ENCODE measurements around the gene OBP2A.

Gene OBP2A

GRCh38 chr9:135555203-135555602 is 9.3 kb downstream of the OBP2A start:
- no peak for DNase-seq

- no peak for DNase-seq
These were observed 10.0 kb downstream of the OBP2A start for GRCh38 chr9:135555910-135556309.

- no peak for DNase-seq
These were observed 13.7 kb downstream of the OBP2A start for GRCh38 chr9:135559606-135560005.

GRCh38 chr9:135561391-135562234 is 15.7 kb downstream of the OBP2A start, which contains the start of gene PAEP:
Gene PAEP (plus strand): TSS chr9:135561756.
- no peak for DNase-seq

GRCh38 chr9:135562235-135562745 is 16.4 kb downstream of the OBP2A start:
- no peak for DNase-seq

GRCh38 chr9:135563039-135563476 is 17.1 kb downstream of the OBP2A start:
- no peak for DNase-seq

GRCh38 chr9:135563858-135564257 is 17.9 kb downstream of the OBP2A start:
- DNase-seq, result no peak

GRCh38 chr9:135565141-135565628 is 19.3 kb downstream of the OBP2A start:
- DNase-seq, result no peak

GRCh38 chr9:135565636-135566035 is 19.7 kb downstream of the OBP2A start:
- DNase-seq, result no peak

- DNase-seq, result no peak
These were observed 20.6 kb downstream of the OBP2A start for GRCh38 chr9:135566552-135566951.

GRCh38 chr9:135567311-135567710 is 21.4 kb downstream of the OBP2A start:
- DNase-seq, result peak; percentile 65

GRCh38 chr9:135568026-135568425 is 22.1 kb downstream of the OBP2A start:
- DNase-seq, result no peak

- DNase-seq, result no peak
These were observed 24.5 kb downstream of the OBP2A start for GRCh38 chr9:135570456-135570855.

- no peak for DNase-seq
These were observed 26.3 kb downstream of the OBP2A start for GRCh38 chr9:135572233-135572632.

GRCh38 chr9:135573124-135573523 is 27.2 kb downstream of the OBP2A start:
- DNase-seq, result no peak

GRCh38 chr9:135574331-135574730 is 28.4 kb downstream of the OBP2A start:
- DNase-seq, result no peak

GRCh38 chr9:135574943-135575342 is 29.0 kb downstream of the OBP2A start:
- no peak for DNase-seq

- no peak for DNase-seq
These were observed 30.2 kb downstream of the OBP2A start for GRCh38 chr9:135575995-135576631.

GRCh38 chr9:135577256-135577655 is 31.3 kb downstream of the OBP2A start:
- no peak for DNase-seq

- no peak for DNase-seq
These were observed 33.4 kb downstream of the OBP2A start for GRCh38 chr9:135579356-135579755.

GRCh38 chr9:135579889-135580660 is 34.1 kb downstream of the OBP2A start:
- no peak for DNase-seq

- no peak for DNase-seq
These were observed 34.9 kb downstream of the OBP2A start for GRCh38 chr9:135580664-135581380.

All from NCI-H1105 (cell line).